GM12892 (cell line): ENCODE results near the gene MTHFD1L.

Source experiments
- POLR2A ChIP-seq: IDR thresholded peaks from 2 replicates; pipeline ENCODE4 v1.6.1; 2011; ENCODE audit warnings: low read depth, low read length, control low read depth
- POLR2AphosphoS5 ChIP-seq: IDR thresholded peaks from 2 replicates; pipeline ENCODE4 v1.6.1; 2011; ENCODE audit warnings: low read depth, low read length, control low read depth
- TAF1 ChIP-seq: IDR thresholded peaks from 2 replicates; pipeline ENCODE4 v1.6.1; 2011; ENCODE audit warnings: low read depth, mild to moderate bottlenecking, control low read depth, low read length, borderline replicate concordance

- no peak for TF ChIP-seq POLR2AphosphoS5
- no peak for TF ChIP-seq POLR2A
- no peak for TF ChIP-seq TAF1
These were observed 137.0 kb downstream of the MTHFD1L start for GRCh38 chr6:151002491-151002935.
